GM21360 (cell line): ENCODE results near the gene GPR137.
"Not testable (repeated sequence)": the region's sequence is repeated elsewhere in the genome, so short reads cannot be mapped to it uniquely, and the experiment has no call there.

ENCODE experiments used
- ATAC-seq: cut with Tn5 transposase; IDR thresholded peaks from one replicate; pipeline ENCODE4 v1.9.1; 2021; ENCODE audit warnings: mild to moderate bottlenecking, moderate library complexity; ENCODE audit not compliant: unreplicated experiment

Gene GPR137

GRCh38 chr11:64298966-64299846 lies 13.6 kb downstream of the GPR137 start:
- ATAC-seq: no peak

DNA sequence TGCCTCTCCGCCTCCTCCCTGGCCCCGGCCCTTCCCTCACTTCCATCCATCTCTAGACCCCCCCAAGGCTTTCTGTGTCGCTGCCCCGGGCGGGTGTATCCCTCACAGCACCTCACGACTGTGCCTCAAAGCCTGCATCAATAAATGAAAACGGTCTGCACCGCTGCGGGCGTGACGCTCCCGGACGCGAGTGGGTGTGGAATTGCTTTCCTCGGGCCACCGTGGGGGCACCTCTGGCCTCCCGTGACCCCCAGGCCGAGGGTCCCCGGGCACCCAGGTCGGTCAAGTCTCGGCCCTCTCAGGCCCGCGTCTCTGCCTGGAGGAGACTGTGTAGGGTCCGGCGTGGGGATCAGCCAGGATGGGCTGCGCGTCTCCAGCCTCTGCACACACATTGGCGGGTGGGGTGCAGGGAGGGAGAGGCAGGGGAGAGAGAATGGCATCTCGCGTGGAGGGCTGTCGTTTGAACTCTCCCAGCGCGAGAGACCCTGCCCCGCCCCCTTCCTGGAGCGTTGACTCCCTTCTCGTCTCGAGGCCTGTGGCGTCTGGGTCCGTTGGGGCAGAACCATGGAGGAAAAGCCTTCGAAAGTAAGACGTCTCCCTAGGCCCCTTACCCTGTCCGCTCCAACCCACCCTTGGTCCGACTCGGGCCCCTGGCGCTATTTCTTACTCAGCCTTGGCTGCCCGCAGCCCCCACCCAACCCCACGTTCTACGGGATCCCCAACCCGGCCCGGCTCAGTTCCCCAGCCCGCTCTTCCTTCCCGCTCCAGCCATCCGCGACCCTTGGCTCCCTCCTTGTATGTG lies 14.4 kb downstream of the GPR137 start, which contains the start of gene CATSPERZ:
CATSPERZ (plus strand) TSS at position 512 of the 802 bp plus-strand sequence; CDS start at position 565, 53 bp downstream.
- ATAC-seq: no peak

DNA sequence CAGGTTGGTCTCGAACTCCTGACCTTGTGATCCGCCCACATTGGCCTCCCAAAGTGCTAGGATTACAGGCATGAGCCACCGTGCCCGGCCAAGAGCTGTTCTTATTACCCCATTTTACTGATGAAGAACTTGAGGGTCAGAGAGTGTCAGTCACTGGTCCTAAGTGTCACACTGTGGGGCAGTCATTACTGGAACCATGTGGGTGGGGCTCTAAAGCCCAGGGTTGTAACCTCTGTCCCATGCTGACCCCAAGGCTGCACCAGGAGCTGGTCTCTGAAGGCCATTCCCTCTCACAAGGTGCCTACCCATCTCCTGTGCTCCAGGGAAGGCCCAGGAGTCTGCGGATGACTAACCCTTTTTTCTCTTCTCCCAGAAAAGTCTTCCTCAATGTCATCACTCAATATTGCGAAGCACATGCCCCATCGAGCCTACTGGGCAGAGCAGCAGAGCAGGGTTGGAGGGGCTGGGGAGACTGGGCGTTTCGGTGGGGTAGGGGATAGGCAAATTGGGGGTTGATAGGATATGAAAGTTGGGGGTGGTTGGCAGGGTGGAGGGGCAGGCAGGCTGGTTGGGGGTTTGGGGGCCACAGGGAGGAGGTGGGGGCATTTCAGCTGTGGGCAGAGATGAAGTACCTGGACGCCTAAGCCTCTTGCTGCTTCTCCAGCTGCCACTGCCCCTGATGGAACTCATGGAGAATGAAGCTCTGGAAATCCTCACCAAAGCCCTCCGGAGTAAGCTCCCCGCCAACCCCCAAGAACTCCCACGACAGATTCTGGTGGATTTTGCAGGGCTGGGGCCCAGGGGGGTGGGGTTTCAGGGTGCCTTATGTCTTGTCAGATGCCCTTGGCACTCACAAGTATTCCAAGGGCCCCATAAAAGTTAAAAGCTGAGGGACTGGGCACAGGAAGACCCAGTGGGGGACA lies 17.7 kb downstream of the GPR137 start:
- no peak for ATAC-seq

DNA sequence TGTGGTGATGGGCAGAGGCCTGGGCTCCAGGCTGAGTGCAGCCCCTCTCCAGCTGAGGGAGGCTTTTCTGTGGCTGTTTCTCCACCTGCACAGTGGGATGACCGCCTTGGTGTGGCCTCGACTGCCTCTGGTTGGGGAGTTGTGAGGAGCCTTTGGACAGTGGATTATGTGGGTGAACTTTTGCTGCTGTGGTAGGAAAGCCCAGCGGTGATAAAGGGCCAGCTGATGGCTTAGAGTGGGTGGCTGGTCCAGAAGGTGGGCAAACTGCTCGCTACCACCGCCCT lies 18.3 kb downstream of the GPR137 start:
- no peak for ATAC-seq

DNA sequence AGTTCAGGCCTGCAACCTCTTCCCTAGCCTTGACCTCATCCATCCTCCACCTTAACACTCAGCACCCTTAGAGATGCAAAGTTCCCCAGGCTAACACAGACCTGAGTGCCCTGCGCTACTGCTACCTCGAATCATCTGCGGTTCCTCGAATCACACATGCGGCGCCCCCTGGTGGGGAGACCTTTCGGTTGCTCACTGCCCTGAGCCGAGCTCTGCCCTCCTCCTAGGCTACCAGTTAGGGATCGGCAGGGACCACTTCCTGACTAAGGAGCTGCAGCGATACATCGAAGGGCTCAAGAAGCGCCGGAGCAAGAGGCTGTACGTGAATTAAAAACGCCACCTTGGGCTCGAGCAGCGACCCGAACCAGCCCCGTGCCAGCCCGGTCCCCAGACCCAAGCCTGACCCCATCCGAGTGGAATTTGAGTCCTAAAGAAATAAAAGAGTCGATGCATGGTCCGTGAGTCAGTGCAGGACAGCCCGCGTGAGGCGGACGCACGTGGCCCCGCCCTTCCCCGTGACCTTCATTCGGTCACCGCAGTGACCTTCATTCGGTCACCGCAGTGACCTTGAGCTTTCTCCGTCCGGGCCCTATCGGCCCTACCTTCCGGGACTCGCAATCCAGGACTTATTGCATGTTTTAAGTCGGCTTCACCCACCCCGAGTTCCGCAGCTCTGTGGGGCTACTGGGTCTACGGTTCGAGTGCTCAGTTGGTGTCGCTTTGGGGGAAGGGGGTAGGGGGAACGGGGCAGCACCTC lies 18.8 kb downstream of the GPR137 start:
- peak; percentile 14 for ATAC-seq

DNA sequence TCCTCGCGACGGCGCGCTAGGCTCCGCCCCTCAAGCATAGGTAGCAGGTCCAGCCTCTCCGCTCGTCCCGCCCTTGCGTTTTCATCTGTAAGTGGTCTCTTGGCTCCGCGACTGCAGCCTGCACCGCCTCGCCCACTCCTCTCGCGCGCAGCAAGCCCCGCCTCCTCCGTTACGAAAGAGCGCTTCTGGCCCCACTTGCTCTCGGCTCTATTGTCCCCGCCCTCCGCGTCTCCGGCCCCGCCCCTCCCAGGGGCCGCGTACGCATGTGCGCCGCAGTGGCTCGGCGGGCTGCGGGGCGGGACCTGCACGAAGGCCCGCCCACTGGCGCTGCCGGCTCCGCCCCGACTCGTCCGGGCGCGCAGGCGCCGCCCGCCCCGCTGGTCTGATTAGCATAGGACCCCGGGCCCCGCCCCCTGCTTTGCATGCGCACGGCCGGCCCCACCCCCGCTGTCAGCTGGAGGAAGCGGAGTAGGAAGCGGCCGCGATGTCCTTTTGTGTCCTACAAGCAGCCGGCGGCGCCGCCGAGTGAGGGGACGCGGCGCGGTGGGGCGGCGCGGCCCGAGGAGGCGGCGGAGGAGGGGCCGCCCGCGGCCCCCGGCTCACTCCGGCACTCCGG lies 19.5 kb downstream of the GPR137 start, which contains the start of gene ESRRA:
ESRRA (plus strand) TSS at position 450 of the 616 bp plus-strand sequence. CDS start 1,656 bp downstream, outside the sequence.
- ATAC-seq: peak; percentile 61

- peak; percentile 19 for ATAC-seq
These were observed 20.3 kb downstream of the GPR137 start for GRCh38 chr11:64305691-64306562.

DNA sequence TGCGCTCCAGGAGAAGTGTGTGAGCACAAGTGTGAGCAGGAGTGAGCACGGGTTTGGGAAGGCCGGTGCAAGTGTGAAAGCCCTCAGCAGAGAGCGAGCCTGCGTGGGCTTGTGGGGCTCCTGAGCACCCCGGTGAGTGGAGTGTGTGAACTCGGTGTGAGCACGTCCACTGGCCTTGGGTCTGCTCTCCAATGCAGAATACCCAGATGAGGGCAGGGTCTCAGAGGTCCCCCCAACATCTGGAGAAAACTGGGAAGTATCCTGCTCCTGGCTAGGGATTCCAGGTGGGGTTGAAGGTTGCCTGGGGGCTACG lies 20.9 kb downstream of the GPR137 start:
- no peak for ATAC-seq

- ATAC-seq: no peak
These were observed 21.4 kb downstream of the GPR137 start for GRCh38 chr11:64306876-64307622.

GRCh38 chr11:64307795-64308194 lies 22.1 kb downstream of the GPR137 start:
- not testable (repeated sequence) for ATAC-seq

DNA sequence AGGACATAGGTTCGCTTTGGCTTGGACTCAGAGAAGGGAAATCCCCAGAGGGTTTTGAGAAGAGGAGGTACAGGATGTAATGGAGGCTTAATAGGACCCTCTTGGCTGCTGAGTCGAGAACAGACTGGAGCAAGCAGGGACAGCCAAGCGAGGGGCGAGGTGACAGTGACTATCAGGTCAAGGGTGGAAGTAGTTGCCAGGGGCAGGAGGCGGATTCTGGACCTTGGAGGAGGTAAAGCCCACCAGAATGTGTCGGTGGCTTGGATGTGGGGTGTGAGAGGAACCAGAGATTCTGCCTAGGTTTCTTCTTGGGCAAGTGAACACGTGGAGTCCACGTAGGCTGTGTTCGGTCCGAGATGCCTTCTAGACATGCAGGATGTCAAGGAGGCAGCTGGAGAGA lies 27.3 kb downstream of the GPR137 start:
- ATAC-seq: no peak

DNA sequence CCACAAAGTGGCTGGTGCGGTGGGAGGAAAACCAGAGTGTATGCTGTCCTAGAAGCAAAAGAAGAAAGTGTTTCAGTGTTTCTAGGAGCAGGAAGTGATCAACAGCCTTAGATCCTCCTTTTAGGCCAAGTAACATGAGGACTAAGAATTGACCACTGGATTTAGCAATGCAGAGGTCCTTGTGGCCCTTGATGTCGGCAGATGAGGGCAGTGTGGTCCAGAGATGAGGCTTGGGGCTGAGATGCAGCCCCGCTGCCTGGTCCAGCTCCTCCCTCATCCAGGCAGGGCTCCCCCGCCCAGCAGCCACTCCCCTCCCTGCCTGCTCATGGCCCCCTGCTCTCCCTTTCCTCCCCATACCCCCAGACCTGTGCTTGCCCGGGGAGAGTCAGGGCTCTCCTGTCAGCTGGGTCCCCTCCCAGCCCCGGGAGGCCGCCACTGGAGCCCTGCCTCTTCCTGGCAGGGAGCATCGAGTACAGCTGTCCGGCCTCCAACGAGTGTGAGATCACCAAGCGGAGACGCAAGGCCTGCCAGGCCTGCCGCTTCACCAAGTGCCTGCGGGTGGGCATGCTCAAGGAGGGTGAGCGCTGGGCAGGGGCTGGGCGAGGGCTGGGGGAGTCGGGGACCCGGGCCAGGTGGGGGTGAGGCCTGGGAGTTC lies 28.0 kb downstream of the GPR137 start:
- ATAC-seq: no peak

- no peak for ATAC-seq
These were observed 28.6 kb downstream of the GPR137 start for GRCh38 chr11:64314146-64314804.

GRCh38 chr11:64314805-64315561 lies 29.3 kb downstream of the GPR137 start:
- no peak for ATAC-seq

- not testable (repeated sequence) for ATAC-seq
These were observed 30.2 kb downstream of the GPR137 start for GRCh38 chr11:64315667-64316526.
